K562 (cell line): ENCODE measurements around the gene HIVEP3. TPM values are rescaled to one million over a fixed set of nuclear protein-coding genes. Genes with fewer than 3 reads are reported as not detected.

Source experiments
- ATAC-seq: fragments of 200-7000 bp; cut with Tn5 transposase; 3 replicates; pipeline ENCODE4 v1.9.1; 2020; ENCODE audit warnings: moderate library complexity
- BruUV-seq: library from RNA; stranded (reverse); fragments of 400-500 nt; replicated peaks from 2 replicates; lab custom pipeline; 2021; lab: Mats Ljungman, UMichigan
- CTCF ChIA-PET: fragments of 300-600 bp; formaldehyde crosslinking; extraction: SDS; loops from one replicate; lab custom pipeline; 2021; ENCODE audit warnings: low intra/inter-chr PET ratio; lab: Yijun Ruan, JAX
- POLR2A ChIA-PET: fragments of 300-600, 350-650 bp; sonication (Branson Sonifier 250); formaldehyde crosslinking; extraction: SDS; loops from one replicate; lab custom pipeline; 2021; ENCODE audit warnings: antibody characterized with exemption, inconsistent platforms; lab: Yijun Ruan, JAX
- DNase-seq, 4 experiments: peaks; one replicate each; pipeline versions ENCODE4 v3.0.0 to v3.0.0-alpha.2; 2011 to 2018; ENCODE audit warnings: low spot score in 3 of 4, mixed read lengths in 3 of 4; ENCODE audit errors: extremely low read depth in 1 of 4
- FAIRE-seq: peaks from 2 replicates; lab custom pipeline; 2011; peaks lifted over from hg19 to GRCh38; lab: Jason Lieb, UNC
- H2AFZ ChIP-seq: 2 replicates; pipeline ENCODE4 v1.6.0; 2011; ENCODE audit warnings: low read depth, low read length, control low read depth, inconsistent platforms
- H3K27ac ChIP-seq: fragments of 200-600 bp; 3 replicates; pipeline ENCODE4 v1.8.0; 2011; ENCODE audit warnings: low read depth, mild to moderate bottlenecking, control low read depth, inconsistent platforms, low read length, moderate library complexity, mixed read lengths; ENCODE audit errors: extremely low read depth
- H3K27me3 ChIP-seq, 2 experiments: fragments of 300-600 bp in 1 of 2; 2 replicates in 1 of 2; 3 replicates in 1 of 2; pipeline versions ENCODE4 v1.6.0 to v1.8.0; 2011; ENCODE audit warnings: inconsistent platforms in 2 of 2, low read length in 2 of 2, mild to moderate bottlenecking in 1 of 2, mixed read lengths in 1 of 2, moderate library complexity in 1 of 2; ENCODE audit not compliant: control insufficient read depth in 2 of 2, insufficient read depth in 2 of 2
- H3K36me3 ChIP-seq: fragments of 300-600 bp; 3 replicates; pipeline ENCODE4 v1.8.0; 2011; ENCODE audit warnings: mild to moderate bottlenecking, low read length, inconsistent platforms; ENCODE audit not compliant: control insufficient read depth, insufficient read depth
- H3K4me1 ChIP-seq, 2 experiments: fragments of 200-600 bp in 1 of 2; replicated peaks in 1 of 2; 2 replicates in 1 of 2; 3 replicates in 1 of 2; pipeline versions ENCODE4 v1.5.1 to v1.8.0; 2011; ENCODE audit warnings: inconsistent platforms in 2 of 2, low read length in 2 of 2, mild to moderate bottlenecking in 1 of 2, mixed read lengths in 1 of 2, moderate library complexity in 1 of 2; ENCODE audit not compliant: control insufficient read depth in 2 of 2, insufficient read depth in 2 of 2
- H3K4me2 ChIP-seq: 2 replicates; pipeline ENCODE4 v1.6.1; 2011; ENCODE audit warnings: low read length, control low read depth, inconsistent platforms, mixed read lengths; ENCODE audit not compliant: insufficient read depth
- H3K4me3 ChIP-seq: fragments of 200-600 bp; sonication (generic), shearing (Covaris generic); 2 replicates; pipeline ENCODE4 v1.5.1; 2016; ENCODE audit warnings: control low read depth, inconsistent platforms
- H3K79me2 ChIP-seq: fragments of 200-600 bp; 3 replicates; pipeline ENCODE4 v1.8.0; 2011; ENCODE audit warnings: low read length, inconsistent platforms; ENCODE audit not compliant: control insufficient read depth, insufficient read depth
- H3K9ac ChIP-seq, 2 experiments: 2 replicates each; pipeline versions ENCODE4 v1.6.0 to v1.6.1; 2011; ENCODE audit warnings: low read depth in 2 of 2, low read length in 2 of 2, control low read depth in 1 of 2, inconsistent platforms in 1 of 2, mild to moderate bottlenecking in 1 of 2, mixed read lengths in 1 of 2; ENCODE audit not compliant: insufficient read depth in 1 of 2
- H3K9me1 ChIP-seq: one replicate; pipeline ENCODE4 v1.6.0; 2011; ENCODE audit warnings: inconsistent platforms, mild to moderate bottlenecking, low read length, moderate library complexity; ENCODE audit not compliant: control insufficient read depth, insufficient read depth
- H3K9me3 ChIP-seq: replicated peaks from 2 replicates; pipeline ENCODE4 v1.5.1; 2011; ENCODE audit warnings: low read depth, low read length, inconsistent platforms; ENCODE audit not compliant: control insufficient read depth, insufficient read depth
- H4K20me1 ChIP-seq: replicated peaks from 2 replicates; pipeline ENCODE4 v1.6.1; 2011; ENCODE audit warnings: low read length, inconsistent platforms, mixed read lengths; ENCODE audit not compliant: control insufficient read depth, insufficient read depth
- ADNP ChIP-seq: fragments of 200-800 bp; sonication (Bioruptor generic); IDR thresholded peaks from 2 replicates; pipeline ENCODE4 v1.6.1; 2016; ENCODE audit warnings: missing genetic modification characterization, missing compliant biosample characterization
- BRCA1 ChIP-seq, 2 experiments: fragments of 450-650 bp in 1 of 2; sonication (generic) in 1 of 2; formaldehyde crosslinking in 1 of 2; IDR thresholded peaks; 2 replicates each; pipeline versions ENCODE4 v1.5.0 to v1.6.1; 2017 to 2020; ENCODE audit warnings: mild to moderate bottlenecking in 1 of 2, missing genetic modification reagents in 1 of 2
- CTBP1 ChIP-seq: fragments of 450-650 bp; IDR thresholded peaks from 2 replicates; pipeline ENCODE4 v1.6.1; 2016; ENCODE audit warnings: borderline replicate concordance
- DNMT1 ChIP-seq: fragments of 450-650 bp; IDR thresholded peaks from 2 replicates; pipeline ENCODE4 v1.6.1; 2016; ENCODE audit warnings: antibody characterized with exemption, mild to moderate bottlenecking
- EGR1 ChIP-seq: fragments of 450-650 bp; conservative IDR thresholded peaks from 2 replicates; pipeline ENCODE4 v1.6.1; 2017; ENCODE audit warnings: mild to moderate bottlenecking
- EHMT2 ChIP-seq: fragments of 450-650 bp; IDR thresholded peaks from 2 replicates; pipeline ENCODE4 v1.6.1; 2018; ENCODE audit warnings: antibody characterized with exemption
- HDAC2 ChIP-seq: fragments of 450-650 bp; IDR thresholded peaks from 2 replicates; pipeline ENCODE4 v1.6.1; 2016; ENCODE audit warnings: mild to moderate bottlenecking
- KHSRP ChIP-seq: fragments of 450-650 bp; IDR thresholded peaks from 2 replicates; pipeline ENCODE4 v1.6.1; 2017
- NFIC ChIP-seq: fragments of 450-650 bp; IDR thresholded peaks from 2 replicates; pipeline ENCODE4 v1.6.1; 2017; ENCODE audit warnings: mild to moderate bottlenecking, inconsistent platforms
- POLR2AphosphoS2 ChIP-seq: IDR thresholded peaks from 2 replicates; pipeline ENCODE4 v1.6.1; 2012; ENCODE audit warnings: low read length, improper control_type of control experiment
- RB1 ChIP-seq: fragments of 450-650 bp; IDR thresholded peaks from 2 replicates; pipeline ENCODE4 v1.6.1; 2017; ENCODE audit warnings: low read depth, mild to moderate bottlenecking
- SIRT6 ChIP-seq: IDR thresholded peaks from one replicate; pipeline ENCODE4 v1.6.1; 2012; ENCODE audit warnings: low read depth, mild to moderate bottlenecking, control low read depth, inconsistent platforms, low read length, moderate library complexity
- ZNF324 ChIP-seq: fragments of 250-450 bp; sonication (Bioruptor Pico); IDR thresholded peaks from 2 replicates; pipeline ENCODE4 v1.4.0; 2020; ENCODE audit warnings: mild to moderate bottlenecking
- ZNF766 ChIP-seq: fragments of 200-800 bp; sonication (Bioruptor generic); conservative IDR thresholded peaks from 2 replicates; pipeline ENCODE4 v1.6.1; 2016; ENCODE audit warnings: missing genetic modification characterization, missing compliant biosample characterization
- ZNF830 ChIP-seq: fragments of 250-450 bp; sonication (Bioruptor Pico); IDR thresholded peaks from 2 replicates; pipeline ENCODE4 v1.5.0; 2021; ENCODE audit warnings: mild to moderate bottlenecking
- WGBS: fragments of 100-300 bp; shearing (Covaris generic); methylation state at CpG from one replicate; pipeline ENCODE4 v1.1.6; 2016; ENCODE audit warnings: low coverage, mixed read lengths; ENCODE audit not compliant: insufficient coverage; ENCODE audit errors: missing lambda C conversion rate; 5-methylcytosine and 5-hydroxymethylcytosine counted together
- in situ Hi-C: fragments of 300-500 bp; cut with MboI; formaldehyde crosslinking; loops from 4 replicates; pipeline ENCODE4 v1.15.0; 2018; ENCODE audit warnings: inconsistent platforms, mixed read lengths
- intact Hi-C: fragments of 100-400 bp; cut with micrococcal nuclease; formaldehyde crosslinking; loops from 2 replicates; pipeline ENCODE4 v1.14.2; 2022
- polyA plus RNA-seq, 8 experiments: library from polyadenylated mRNA; depleted of rRNA in 4 of 8; stranded (reverse) in 5 of 8; unstranded in 3 of 8; fragments of >200 nt; fragmentation: Nextera tagmentation in 2 of 8; fragmentation: Illumina TruSeq in 1 of 8; extraction: Ambion mirVana in 2 of 8; extraction: Trizol in 1 of 8; gene quantifications; 2 replicates each; pipeline versions ENCODE4 v1.2.1 to v1.2.3, GENCODE V29; 2011 to 2014; ENCODE audit warnings: inconsistent platforms in 1 of 8, missing spikeins in 1 of 8
- total RNA-seq, 7 experiments: library from RNA; depleted of rRNA in 6 of 7; stranded (reverse); fragments of >200 nt in 6 of 7; fragmentation: Illumina TruSeq in 2 of 7; extraction: Trizol in 2 of 7; gene quantifications; 2 replicates each; pipeline versions ENCODE4 v1.2.1 to v1.2.3, GENCODE V29; 2011 to 2021; ENCODE audit warnings: low replicate concordance in 1 of 7
- TF ChIP-seq, protein P1 (sequence below): fragments of 250-450 bp; sonication (Bioruptor Pico); IDR thresholded peaks from 2 replicates; pipeline ENCODE4 v1.8.0; 2022; ENCODE audit warnings: inconsistent platforms

The HIVEP3 gene
- total and polyA plus RNA-seq, 9 of the 15 experiments (the other 6 are each of a cell fraction or from before 2014, with no cell fraction given), result 0.09 to 0.58 (median 0.34) TPM; not detected in 1

GRCh38 chr1:41650028-41650880, 268.5 kb downstream of the HIVEP3 start:
- Histone ChIP-seq H2AFZ (no peak overlapping the region), H4K20me1 (no peaks in the 10 kb centered on the region; the same call in 1 of the 2 replicates), H3K4me2 (no peak overlapping the region), H3K9ac (no peak overlapping the region), H3K79me2 (no peaks in the 10 kb centered on the region), H3K36me3 (no peaks in the 10 kb centered on the region), H3K4me3 (no peak overlapping the region), H3K27ac (no peak overlapping the region), H3K9me3 (no peaks in the 10 kb centered on the region), H3K9me1 (no peaks in the 10 kb centered on the region), H3K27me3 (peaks cover 0 to 27% of the 10 kb centered on the region in 2 experiments; a peak in 1 of 5 replicates), H3K4me1 (no peaks in the 10 kb centered on the region)
- ChIA-PET CTCF (no interaction called here), POLR2A (interaction anchor here (0.6 kb wide), 1 partner anchor 466 kb away, joined by 3 read pairs; no protein-coding TSS in a partner anchor)
- in situ Hi-C loops, result no loop called here
- no peak for FAIRE-seq
- no peak for ATAC-seq
- intact Hi-C loops, result no loop called here
- no TSS peak for BruUV-seq
- DNase-seq, result no peak
- WGBS, result 3% methylated on average over 11 of the region's 11 CpGs
- TF ChIP-seq ZNF766 (CRISPR knock-in tag) (no peak), ZNF830 (no peak), SIRT6 (no peak), CTBP1 (no peak), KHSRP (no peak), DNMT1 (no peak), ZNF324 (CRISPR knock-in tag) (no peak), RB1 (no peak), ADNP (no peak), NFIC (no peak), BRCA1 (IDR thresholded peaks at IDR 0.05) (no peak), BRCA1 (CRISPR knock-in tag; IDR thresholded peaks at IDR 0.05) (no peak), EHMT2 (no peak), EGR1 (no peak; the same call in 1 of the 2 replicates), HDAC2 (no peak), POLR2AphosphoS2 (no peak)
- TF ChIP-seq, protein P1, sequence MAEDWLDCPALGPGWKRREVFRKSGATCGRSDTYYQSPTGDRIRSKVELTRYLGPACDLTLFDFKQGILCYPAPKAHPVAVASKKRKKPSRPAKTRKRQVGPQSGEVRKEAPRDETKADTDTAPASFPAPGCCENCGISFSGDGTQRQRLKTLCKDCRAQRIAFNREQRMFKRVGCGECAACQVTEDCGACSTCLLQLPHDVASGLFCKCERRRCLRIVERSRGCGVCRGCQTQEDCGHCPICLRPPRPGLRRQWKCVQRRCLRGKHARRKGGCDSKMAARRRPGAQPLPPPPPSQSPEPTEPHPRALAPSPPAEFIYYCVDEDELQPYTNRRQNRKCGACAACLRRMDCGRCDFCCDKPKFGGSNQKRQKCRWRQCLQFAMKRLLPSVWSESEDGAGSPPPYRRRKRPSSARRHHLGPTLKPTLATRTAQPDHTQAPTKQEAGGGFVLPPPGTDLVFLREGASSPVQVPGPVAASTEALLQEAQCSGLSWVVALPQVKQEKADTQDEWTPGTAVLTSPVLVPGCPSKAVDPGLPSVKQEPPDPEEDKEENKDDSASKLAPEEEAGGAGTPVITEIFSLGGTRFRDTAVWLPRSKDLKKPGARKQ (CRISPR knock-in tag), result no peak
